ENCODE data around the gene PPP4R1.

- no peak for TF ChIP-seq EZH2 (IDR thresholded peaks at IDR 0.05; ENCODE audit: low read length)
- no peak for TF ChIP-seq CTCF (optimal IDR thresholded peaks at IDR 0.05 in 1 of 3, IDR thresholded peaks at IDR 0.05 in 1 of 3, conservative IDR thresholded peaks at IDR 0.05 in 1 of 3; ENCODE audit: extremely low read depth in 1 of 3, insufficient read depth in 2 of 3, low read length in 3 of 3)
Measured at GRCh38 chr18:9614401-9615279, at the start of gene PPP4R1.

Measured in keratinocyte (primary cell).